HEK293 (cell line): ENCODE results near the gene GSG1L.
A peak's percentile ranks its signal among the peaks of the same experiment; 100 is the strongest.

Experiments
- CTCF ChIA-PET: fragments of 350-600 bp; formaldehyde crosslinking; extraction: SDS; loops from one replicate; lab custom pipeline; 2021; ENCODE audit warnings: antibody characterized with exemption; lab: Yijun Ruan, JAX
- POLR2A ChIA-PET: fragments of 300-600 bp; formaldehyde crosslinking; extraction: SDS; loops from one replicate; lab custom pipeline; 2020; ENCODE audit warnings: antibody characterized with exemption, inconsistent platforms; lab: Yijun Ruan, JAX
- H3K27ac ChIP-seq: fragments of 200-500 bp; sonication (Bioruptor generic); 2 replicates; pipeline ENCODE4 v1.5.1; 2014; ENCODE audit warnings: low read depth, low read length, control low read depth, inconsistent platforms; ENCODE audit errors: extremely low read depth
- H3K36me3 ChIP-seq, 2 experiments: fragments of 200-500 bp in 1 of 2; sonication (Bioruptor generic) in 1 of 2; 1 replicate in 1 of 2; 2 replicates in 1 of 2; pipeline ENCODE4 v1.5.1; 2014 to 2017; ENCODE audit warnings: inconsistent platforms in 2 of 2, low read length in 2 of 2; ENCODE audit not compliant: control insufficient read depth in 2 of 2, insufficient read depth in 1 of 2
- H3K4me1 ChIP-seq: fragments of 200-500 bp; sonication (Bioruptor generic); 2 replicates; pipeline ENCODE4 v1.5.1; 2014; ENCODE audit warnings: mild to moderate bottlenecking, low read length, inconsistent platforms; ENCODE audit not compliant: control insufficient read depth, insufficient read depth
- H3K4me3 ChIP-seq: 2 replicates; pipeline ENCODE4 v1.5.1; 2011; ENCODE audit warnings: low read depth, mild to moderate bottlenecking, control low read depth, low read length, moderate library complexity
- H3K9me3 ChIP-seq: fragments of 200-500 bp; sonication (Bioruptor generic); 2 replicates; pipeline ENCODE4 v1.5.1; 2014; ENCODE audit warnings: low read depth, low read length, inconsistent platforms; ENCODE audit not compliant: control insufficient read depth, insufficient read depth
- EGR2 ChIP-seq: fragments of 450-650 bp; formaldehyde crosslinking; IDR thresholded peaks from 2 replicates; pipeline ENCODE4 v1.5.1; 2016; ENCODE audit warnings: low read depth, missing biosample characterization, missing genetic modification characterization
- HOXC10 ChIP-seq: sonication (generic); formaldehyde crosslinking; IDR thresholded peaks from 2 replicates; pipeline ENCODE4 v1.8.1; 2023; ENCODE audit warnings: mild to moderate bottlenecking, missing genetic modification reagents
- HOXD13 ChIP-seq: sonication (generic); formaldehyde crosslinking; IDR thresholded peaks from 2 replicates; pipeline ENCODE4 v1.8.0; 2022; ENCODE audit warnings: missing genetic modification reagents, borderline replicate concordance
- KLF8 ChIP-seq: fragments of 450-650 bp; formaldehyde crosslinking; IDR thresholded peaks from 2 replicates; pipeline ENCODE4 v1.5.1; 2016; ENCODE audit warnings: missing biosample characterization, missing genetic modification characterization
- SCRT2 ChIP-seq: fragments of 450-650 bp; formaldehyde crosslinking; IDR thresholded peaks from 2 replicates; pipeline ENCODE4 v1.5.1; 2016; ENCODE audit warnings: missing biosample characterization, missing genetic modification characterization
- WT1 ChIP-seq: fragments of 450-650 bp; formaldehyde crosslinking; IDR thresholded peaks from 2 replicates; pipeline ENCODE4 v1.5.1; 2016; ENCODE audit warnings: missing biosample characterization, missing genetic modification characterization
- ZBTB48 ChIP-seq: fragments of 450-650 bp; formaldehyde crosslinking; IDR thresholded peaks from 2 replicates; pipeline ENCODE4 v1.5.1; 2016; ENCODE audit warnings: missing biosample characterization, missing genetic modification characterization
- ZNF112 ChIP-seq: fragments of 450-650 bp; formaldehyde crosslinking; IDR thresholded peaks from 2 replicates; pipeline ENCODE4 v1.5.0; 2017; ENCODE audit warnings: missing biosample characterization, missing genetic modification characterization
- ZNF274 ChIP-seq, 2 experiments: fragments of 200-500 bp in 1 of 2; fragments of 450-650 bp in 1 of 2; sonication (Bioruptor generic) in 1 of 2; formaldehyde crosslinking in 1 of 2; IDR thresholded peaks; 2 replicates each; pipeline versions ENCODE4 v1.5.1 to v1.6.1; 2014 to 2016; ENCODE audit warnings: borderline replicate concordance in 1 of 2, inconsistent platforms in 1 of 2, low read length in 1 of 2, missing biosample characterization in 1 of 2, missing genetic modification characterization in 1 of 2
- ZNF311 ChIP-seq: fragments of 450-650 bp; formaldehyde crosslinking; IDR thresholded peaks from 2 replicates; pipeline ENCODE4 v1.5.1; 2017; ENCODE audit warnings: missing biosample characterization, missing genetic modification characterization, borderline replicate concordance
- ZNF394 ChIP-seq: fragments of 450-650 bp; formaldehyde crosslinking; IDR thresholded peaks from 2 replicates; pipeline ENCODE4 v1.5.1; 2016; ENCODE audit warnings: missing biosample characterization, missing genetic modification characterization, mild to moderate bottlenecking, moderate library complexity, borderline replicate concordance
- ZNF473 ChIP-seq: fragments of 450-650 bp; formaldehyde crosslinking; IDR thresholded peaks from 2 replicates; pipeline ENCODE4 v1.5.1; 2017; ENCODE audit warnings: missing biosample characterization, missing genetic modification characterization
- ZNF501 ChIP-seq: fragments of 450-650 bp; formaldehyde crosslinking; IDR thresholded peaks from 2 replicates; pipeline ENCODE4 v1.5.1; 2016; ENCODE audit warnings: missing biosample characterization, missing genetic modification characterization
- ZNF514 ChIP-seq: fragments of 450-650 bp; formaldehyde crosslinking; IDR thresholded peaks from 2 replicates; pipeline ENCODE4 v1.5.1; 2016; ENCODE audit warnings: missing biosample characterization, missing genetic modification characterization
- ZNF621 ChIP-seq: fragments of 450-650 bp; formaldehyde crosslinking; IDR thresholded peaks from 2 replicates; pipeline ENCODE4 v1.5.1; 2017; ENCODE audit warnings: missing biosample characterization, missing genetic modification characterization
- ZNF658 ChIP-seq: fragments of 450-650 bp; formaldehyde crosslinking; IDR thresholded peaks from 2 replicates; pipeline ENCODE4; 2016; ENCODE audit warnings: missing biosample characterization, missing genetic modification characterization
- ZNF776 ChIP-seq: fragments of 450-650 bp; formaldehyde crosslinking; IDR thresholded peaks from 2 replicates; pipeline ENCODE4 v1.5.0; 2017; ENCODE audit warnings: missing biosample characterization, missing genetic modification characterization, borderline replicate concordance
- TF ChIP-seq, protein P1 (sequence below): fragments of 450-650 bp; formaldehyde crosslinking; IDR thresholded peaks from 2 replicates; pipeline ENCODE4 v1.5.1; 2016; ENCODE audit warnings: missing biosample characterization, missing genetic modification characterization
- TF ChIP-seq, protein P2 (sequence below): fragments of 450-650 bp; formaldehyde crosslinking; IDR thresholded peaks from 2 replicates; pipeline ENCODE4 v1.5.1; 2016; ENCODE audit warnings: missing biosample characterization, missing genetic modification characterization
- TF ChIP-seq, protein P3 (sequence below): fragments of 450-650 bp; formaldehyde crosslinking; IDR thresholded peaks from 2 replicates; pipeline ENCODE4 v1.5.1; 2016; ENCODE audit warnings: missing biosample characterization, missing genetic modification characterization
- TF ChIP-seq, protein P4 (sequence below): fragments of 450-650 bp; formaldehyde crosslinking; IDR thresholded peaks from 2 replicates; pipeline ENCODE4 v1.5.1; 2016; ENCODE audit warnings: missing biosample characterization, missing genetic modification characterization, low read depth
- TF ChIP-seq, protein P5 (sequence below): IDR thresholded peaks from 2 replicates; pipeline ENCODE4 v1.6.1; 2011; ENCODE audit warnings: mild to moderate bottlenecking, low read depth, low read length, borderline replicate concordance
- TF ChIP-seq, protein P6 (sequence below): fragments of 450-650 bp; formaldehyde crosslinking; IDR thresholded peaks from 2 replicates; pipeline ENCODE4 v1.5.1; 2016; ENCODE audit warnings: missing biosample characterization, missing genetic modification characterization
- TF ChIP-seq, protein P7 (sequence below): fragments of 450-650 bp; formaldehyde crosslinking; IDR thresholded peaks from 2 replicates; pipeline ENCODE4 v1.5.0; 2017; ENCODE audit warnings: missing biosample characterization, missing genetic modification characterization, borderline replicate concordance

The GSG1L gene

DNA sequence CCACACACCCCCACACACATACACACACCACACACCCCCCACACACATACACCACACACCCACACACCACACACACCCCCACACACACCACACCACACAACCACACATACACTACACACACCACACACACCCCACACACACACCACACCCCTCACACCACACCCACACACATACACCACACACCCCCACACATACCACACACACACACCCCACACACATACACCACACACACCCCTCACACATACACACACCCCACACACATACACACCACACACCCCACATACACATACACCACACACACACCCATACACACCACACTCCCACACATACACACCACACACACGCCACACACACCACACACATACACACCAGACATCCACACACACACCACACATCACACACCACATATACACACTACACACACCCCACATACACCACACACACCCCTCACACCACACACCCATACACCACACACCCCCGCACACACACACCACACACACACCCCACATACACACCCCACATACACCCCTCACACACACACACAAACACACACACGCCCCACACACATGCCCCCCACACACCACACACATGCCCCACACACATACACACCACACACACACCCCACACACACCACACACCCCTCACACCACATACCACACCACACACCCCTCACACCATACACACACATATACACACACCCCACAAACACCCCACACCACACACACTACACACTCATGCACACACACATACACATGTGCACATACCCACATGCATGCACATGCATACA is 25.9 kb upstream of the GSG1L start:
- Histone ChIP-seq H3K27ac (no peak overlapping the region), H3K9me3 (no peaks in the 10 kb centered on the region), H3K36me3 (no peaks in the 10 kb centered on the region; a peak in 1 of 3 replicates), H3K4me1 (no peaks in the 10 kb centered on the region), H3K4me3 (no peak overlapping the region)
- ChIA-PET POLR2A (interaction anchor here (0.5 to 0.6 kb wide), 2 partner anchors 10 to 25 kb away, joined by 3 read pairs; no protein-coding TSS in a partner anchor), CTCF (interaction anchor here (1.3 kb wide), 1 partner anchor 9 kb away, joined by 3 read pairs; no protein-coding TSS in a partner anchor)
- TF ChIP-seq ZNF112 (peak; percentile 34; the same call in 1 of the 2 replicates), HOXD13 (CRISPR knock-in tag) (no peak), ZNF311 (tag by site-specific recombination) (0 out of 2 replicates have a peak, but pooled peaks have one; percentile 27), ZNF621 (tag by site-specific recombination) (peak; percentile 5; the same call in 1 of the 2 replicates), EGR2 (peak; percentile 97), ZNF394 (tag by site-specific recombination) (no peak), ZNF776 (tag by site-specific recombination) (peak; percentile 34; the same call in 1 of the 2 replicates), ZNF658 (tag by site-specific recombination) (no peak), SCRT2 (tag by site-specific recombination) (no peak), KLF8 (tag by site-specific recombination) (peak; percentile 63; the same call in 1 of the 2 replicates), ZBTB48 (0 out of 2 replicates have a peak, but pooled peaks have one; percentile 22), ZNF274 (IDR thresholded peaks at IDR 0.05; ENCODE audit: low read length) (no peak), ZNF274 (tag by site-specific recombination; IDR thresholded peaks at IDR 0.05; ENCODE audit: borderline replicate concordance) (0 out of 2 replicates have a peak, but pooled peaks have one; percentile 22), ZNF501 (no peak), ZNF473 (tag by site-specific recombination) (0 out of 2 replicates have a peak, but pooled peaks have one; percentile 27), WT1 (tag by site-specific recombination) (no peak), ZNF514 (0 out of 2 replicates have a peak, but pooled peaks have one; percentile 29), HOXC10 (CRISPR knock-in tag) (no peak)
- TF ChIP-seq, protein P1, sequence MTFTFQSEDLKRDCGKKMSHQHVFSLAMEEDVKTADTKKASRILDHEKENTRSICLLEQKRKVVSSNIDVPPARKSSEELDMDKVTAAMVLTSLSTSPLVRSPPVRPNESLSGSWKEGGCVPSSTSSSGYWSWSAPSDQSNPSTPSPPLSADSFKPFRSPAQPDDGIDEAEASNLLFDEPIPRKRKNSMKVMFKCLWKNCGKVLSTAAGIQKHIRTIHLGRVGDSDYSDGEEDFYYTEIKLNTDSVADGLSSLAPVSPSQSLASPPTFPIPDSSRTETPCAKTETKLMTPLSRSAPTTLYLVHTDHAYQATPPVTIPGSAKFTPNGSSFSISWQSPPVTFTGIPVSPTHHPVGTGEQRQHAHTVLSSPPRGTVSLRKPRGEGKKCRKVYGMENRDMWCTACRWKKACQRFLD (tag by site-specific recombination), result peak; percentile 18; the same call in 1 of the 2 replicates
- TF ChIP-seq, protein P2, sequence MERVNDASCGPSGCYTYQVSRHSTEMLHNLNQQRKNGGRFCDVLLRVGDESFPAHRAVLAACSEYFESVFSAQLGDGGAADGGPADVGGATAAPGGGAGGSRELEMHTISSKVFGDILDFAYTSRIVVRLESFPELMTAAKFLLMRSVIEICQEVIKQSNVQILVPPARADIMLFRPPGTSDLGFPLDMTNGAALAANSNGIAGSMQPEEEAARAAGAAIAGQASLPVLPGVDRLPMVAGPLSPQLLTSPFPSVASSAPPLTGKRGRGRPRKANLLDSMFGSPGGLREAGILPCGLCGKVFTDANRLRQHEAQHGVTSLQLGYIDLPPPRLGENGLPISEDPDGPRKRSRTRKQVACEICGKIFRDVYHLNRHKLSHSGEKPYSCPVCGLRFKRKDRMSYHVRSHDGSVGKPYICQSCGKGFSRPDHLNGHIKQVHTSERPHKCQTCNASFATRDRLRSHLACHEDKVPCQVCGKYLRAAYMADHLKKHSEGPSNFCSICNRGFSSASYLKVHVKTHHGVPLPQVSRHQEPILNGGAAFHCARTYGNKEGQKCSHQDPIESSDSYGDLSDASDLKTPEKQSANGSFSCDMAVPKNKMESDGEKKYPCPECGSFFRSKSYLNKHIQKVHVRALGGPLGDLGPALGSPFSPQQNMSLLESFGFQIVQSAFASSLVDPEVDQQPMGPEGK (tag by site-specific recombination), result peak; percentile 44
- TF ChIP-seq, protein P3, sequence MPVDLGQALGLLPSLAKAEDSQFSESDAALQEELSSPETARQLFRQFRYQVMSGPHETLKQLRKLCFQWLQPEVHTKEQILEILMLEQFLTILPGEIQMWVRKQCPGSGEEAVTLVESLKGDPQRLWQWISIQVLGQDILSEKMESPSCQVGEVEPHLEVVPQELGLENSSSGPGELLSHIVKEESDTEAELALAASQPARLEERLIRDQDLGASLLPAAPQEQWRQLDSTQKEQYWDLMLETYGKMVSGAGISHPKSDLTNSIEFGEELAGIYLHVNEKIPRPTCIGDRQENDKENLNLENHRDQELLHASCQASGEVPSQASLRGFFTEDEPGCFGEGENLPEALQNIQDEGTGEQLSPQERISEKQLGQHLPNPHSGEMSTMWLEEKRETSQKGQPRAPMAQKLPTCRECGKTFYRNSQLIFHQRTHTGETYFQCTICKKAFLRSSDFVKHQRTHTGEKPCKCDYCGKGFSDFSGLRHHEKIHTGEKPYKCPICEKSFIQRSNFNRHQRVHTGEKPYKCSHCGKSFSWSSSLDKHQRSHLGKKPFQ (tag by site-specific recombination), result peak; percentile 91
- TF ChIP-seq, protein P4, sequence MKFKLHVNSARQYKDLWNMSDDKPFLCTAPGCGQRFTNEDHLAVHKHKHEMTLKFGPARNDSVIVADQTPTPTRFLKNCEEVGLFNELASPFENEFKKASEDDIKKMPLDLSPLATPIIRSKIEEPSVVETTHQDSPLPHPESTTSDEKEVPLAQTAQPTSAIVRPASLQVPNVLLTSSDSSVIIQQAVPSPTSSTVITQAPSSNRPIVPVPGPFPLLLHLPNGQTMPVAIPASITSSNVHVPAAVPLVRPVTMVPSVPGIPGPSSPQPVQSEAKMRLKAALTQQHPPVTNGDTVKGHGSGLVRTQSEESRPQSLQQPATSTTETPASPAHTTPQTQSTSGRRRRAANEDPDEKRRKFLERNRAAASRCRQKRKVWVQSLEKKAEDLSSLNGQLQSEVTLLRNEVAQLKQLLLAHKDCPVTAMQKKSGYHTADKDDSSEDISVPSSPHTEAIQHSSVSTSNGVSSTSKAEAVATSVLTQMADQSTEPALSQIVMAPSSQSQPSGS (tag by site-specific recombination), result no peak
- TF ChIP-seq, protein P5, sequence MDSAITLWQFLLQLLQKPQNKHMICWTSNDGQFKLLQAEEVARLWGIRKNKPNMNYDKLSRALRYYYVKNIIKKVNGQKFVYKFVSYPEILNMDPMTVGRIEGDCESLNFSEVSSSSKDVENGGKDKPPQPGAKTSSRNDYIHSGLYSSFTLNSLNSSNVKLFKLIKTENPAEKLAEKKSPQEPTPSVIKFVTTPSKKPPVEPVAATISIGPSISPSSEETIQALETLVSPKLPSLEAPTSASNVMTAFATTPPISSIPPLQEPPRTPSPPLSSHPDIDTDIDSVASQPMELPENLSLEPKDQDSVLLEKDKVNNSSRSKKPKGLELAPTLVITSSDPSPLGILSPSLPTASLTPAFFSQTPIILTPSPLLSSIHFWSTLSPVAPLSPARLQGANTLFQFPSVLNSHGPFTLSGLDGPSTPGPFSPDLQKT, result no peak
- TF ChIP-seq, protein P6, sequence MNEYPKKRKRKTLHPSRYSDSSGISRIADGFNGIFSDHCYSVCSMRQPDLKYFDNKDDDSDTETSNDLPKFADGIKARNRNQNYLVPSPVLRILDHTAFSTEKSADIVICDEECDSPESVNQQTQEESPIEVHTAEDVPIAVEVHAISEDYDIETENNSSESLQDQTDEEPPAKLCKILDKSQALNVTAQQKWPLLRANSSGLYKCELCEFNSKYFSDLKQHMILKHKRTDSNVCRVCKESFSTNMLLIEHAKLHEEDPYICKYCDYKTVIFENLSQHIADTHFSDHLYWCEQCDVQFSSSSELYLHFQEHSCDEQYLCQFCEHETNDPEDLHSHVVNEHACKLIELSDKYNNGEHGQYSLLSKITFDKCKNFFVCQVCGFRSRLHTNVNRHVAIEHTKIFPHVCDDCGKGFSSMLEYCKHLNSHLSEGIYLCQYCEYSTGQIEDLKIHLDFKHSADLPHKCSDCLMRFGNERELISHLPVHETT (tag by site-specific recombination), result 0 out of 2 replicates have a peak, but pooled peaks have one; percentile 26
- TF ChIP-seq, protein P7, sequence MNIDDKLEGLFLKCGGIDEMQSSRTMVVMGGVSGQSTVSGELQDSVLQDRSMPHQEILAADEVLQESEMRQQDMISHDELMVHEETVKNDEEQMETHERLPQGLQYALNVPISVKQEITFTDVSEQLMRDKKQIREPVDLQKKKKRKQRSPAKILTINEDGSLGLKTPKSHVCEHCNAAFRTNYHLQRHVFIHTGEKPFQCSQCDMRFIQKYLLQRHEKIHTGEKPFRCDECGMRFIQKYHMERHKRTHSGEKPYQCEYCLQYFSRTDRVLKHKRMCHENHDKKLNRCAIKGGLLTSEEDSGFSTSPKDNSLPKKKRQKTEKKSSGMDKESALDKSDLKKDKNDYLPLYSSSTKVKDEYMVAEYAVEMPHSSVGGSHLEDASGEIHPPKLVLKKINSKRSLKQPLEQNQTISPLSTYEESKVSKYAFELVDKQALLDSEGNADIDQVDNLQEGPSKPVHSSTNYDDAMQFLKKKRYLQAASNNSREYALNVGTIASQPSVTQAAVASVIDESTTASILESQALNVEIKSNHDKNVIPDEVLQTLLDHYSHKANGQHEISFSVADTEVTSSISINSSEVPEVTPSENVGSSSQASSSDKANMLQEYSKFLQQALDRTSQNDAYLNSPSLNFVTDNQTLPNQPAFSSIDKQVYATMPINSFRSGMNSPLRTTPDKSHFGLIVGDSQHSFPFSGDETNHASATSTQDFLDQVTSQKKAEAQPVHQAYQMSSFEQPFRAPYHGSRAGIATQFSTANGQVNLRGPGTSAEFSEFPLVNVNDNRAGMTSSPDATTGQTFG (tag by site-specific recombination), result peak; percentile 30; the same call in 1 of the 2 replicates
